GM12891 (cell line): Measurements from ENCODE around the gene KRTAP4-3. TPM values are rescaled to one million over a fixed set of nuclear protein-coding genes. Genes with fewer than 3 reads are reported as not detected.
"Not testable (repeated sequence)": the region's sequence is repeated elsewhere in the genome, so short reads cannot be mapped to it uniquely, and the experiment has no call there.

ENCODE experiments used
- DNase-seq: peaks from one replicate; pipeline ENCODE4 v3.0.0; 2011; ENCODE audit warnings: low spot score; ENCODE audit not compliant: insufficient read length
- FAIRE-seq: peaks from 2 replicates; lab custom pipeline; 2011; peaks lifted over from hg19 to GRCh38; lab: Jason Lieb, UNC
- PAX5 ChIP-seq: IDR thresholded peaks from 2 replicates; pipeline ENCODE4 v1.6.1; 2011; ENCODE audit warnings: low read length, moderate library complexity, mild to moderate bottlenecking; ENCODE audit not compliant: insufficient read depth, severe bottlenecking
- POLR2A ChIP-seq: IDR thresholded peaks from 2 replicates; pipeline ENCODE4 v1.6.1; 2011; ENCODE audit warnings: low read depth, low read length, control low read depth
- POLR2AphosphoS5 ChIP-seq: IDR thresholded peaks from 2 replicates; pipeline ENCODE4 v1.6.1; 2011; ENCODE audit warnings: low read depth, low read length, control low read depth
- POU2F2 ChIP-seq: IDR thresholded peaks from 2 replicates; pipeline ENCODE4 v1.6.1; 2011; ENCODE audit warnings: low read depth, mild to moderate bottlenecking, control low read depth, low read length, moderate library complexity
- SPI1 ChIP-seq: IDR thresholded peaks from 2 replicates; pipeline ENCODE4 v1.6.1; 2011; ENCODE audit warnings: low read depth, low read length, control low read depth
- TAF1 ChIP-seq: IDR thresholded peaks from 2 replicates; pipeline ENCODE4 v1.6.1; 2011; ENCODE audit warnings: low read depth, low read length, control low read depth
- polyA plus RNA-seq: library from polyadenylated mRNA; unstranded; fragments of >200 nt; gene quantifications from one replicate; pipeline ENCODE4 v1.2.1, GENCODE V29; 2012; ENCODE audit warnings: low read depth, missing spikeins, inconsistent platforms; ENCODE audit not compliant: missing spikeins

Gene KRTAP4-3
- polyA plus RNA-seq = not detected

DNA sequence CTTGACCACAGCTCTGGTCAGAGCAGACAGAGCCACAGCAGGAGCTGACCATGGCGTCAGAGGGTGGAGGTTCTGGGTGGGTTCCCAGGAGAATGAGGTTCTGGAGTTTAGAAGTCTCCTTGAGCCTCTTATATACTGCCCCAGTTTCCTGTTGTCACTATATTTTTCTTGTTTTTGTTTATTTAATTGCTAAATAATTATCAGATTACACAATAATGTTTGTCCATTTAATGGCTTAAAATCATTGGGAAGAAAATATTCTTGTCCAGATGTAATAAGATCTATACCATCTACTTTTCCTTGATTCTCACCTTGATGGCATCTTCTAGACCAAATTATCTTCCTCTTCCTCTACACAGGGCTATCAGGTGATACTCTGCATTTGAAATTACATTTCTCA, at the start of gene KRTAP4-3:
Gene KRTAP4-3 (minus strand): TSS at position 101 of the 400 bp plus-strand sequence. CDS start 49 bp downstream, at position 52.
- DNase-seq = no peak
- no peak for FAIRE-seq
- no peak for TF ChIP-seq POLR2AphosphoS5
- no peak for TF ChIP-seq POLR2A
- TF ChIP-seq TAF1 = no peak
- no peak for TF ChIP-seq PAX5
- TF ChIP-seq POU2F2 = no peak
- TF ChIP-seq SPI1 = no peak

DNA sequence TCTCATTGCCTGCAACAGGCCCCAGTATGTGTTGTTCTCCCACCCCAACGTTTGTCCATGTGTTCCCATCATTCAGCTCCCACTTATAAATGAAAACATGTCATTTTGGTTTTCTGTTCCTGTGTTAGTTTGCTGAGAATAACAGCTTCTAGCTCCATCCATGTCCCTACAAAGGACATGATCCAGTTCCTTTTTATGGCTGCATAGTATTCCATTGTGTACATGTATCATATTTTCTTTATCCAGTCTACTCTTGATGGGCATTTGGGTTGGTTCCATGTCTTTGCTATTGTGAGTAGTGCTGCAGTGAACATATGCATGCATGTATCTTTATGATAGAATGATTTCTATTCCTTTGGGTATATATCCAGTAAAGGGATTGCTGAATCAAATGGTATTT, 47.7 kb upstream of the KRTAP4-3 start:
- FAIRE-seq = no peak
- TF ChIP-seq TAF1 = no peak
- no peak for TF ChIP-seq PAX5
- no peak for TF ChIP-seq POU2F2
- no peak for TF ChIP-seq SPI1
- no peak for TF ChIP-seq POLR2A
- no peak for TF ChIP-seq POLR2AphosphoS5

DNA sequence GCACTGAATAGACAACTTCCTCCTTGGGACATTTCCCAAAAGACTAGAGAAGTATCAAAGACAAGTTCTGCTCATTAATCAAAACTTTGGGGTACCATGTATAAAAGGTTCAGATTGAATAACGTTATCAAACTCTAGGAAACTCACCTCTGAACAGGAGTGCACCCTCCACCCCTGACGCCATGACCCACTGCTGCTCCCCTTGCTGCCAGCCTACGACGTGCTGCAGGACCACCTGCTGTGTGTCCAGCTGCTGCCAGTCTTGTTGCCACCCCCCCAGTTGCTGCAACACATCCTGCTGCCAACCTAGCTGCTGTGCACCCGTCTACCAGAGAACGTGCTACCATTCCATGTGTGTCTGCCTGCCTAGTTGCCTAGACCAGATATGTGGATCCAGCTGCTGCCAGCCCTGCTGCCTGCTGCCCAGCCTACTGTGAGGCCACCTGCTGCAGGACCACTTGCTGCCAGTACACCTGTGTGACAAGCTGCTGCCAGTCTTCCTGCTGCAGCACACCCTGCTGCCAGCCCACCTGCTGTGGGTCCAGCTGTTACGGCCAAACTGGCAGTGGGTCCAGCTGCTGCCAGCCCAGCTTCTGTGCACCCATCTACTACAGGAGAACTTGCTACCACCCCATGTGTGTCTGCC, 44.6 kb upstream of the KRTAP4-3 start:
- DNase-seq = no peak
- no peak for FAIRE-seq
- TF ChIP-seq TAF1 (no peak), POLR2A (no peak), SPI1 (no peak), PAX5 (no peak), POU2F2 (no peak), POLR2AphosphoS5 (no peak)

More for the DNA sequence above, 47.7 kb upstream of the KRTAP4-3 start:
- no peak for DNase-seq

DNA sequence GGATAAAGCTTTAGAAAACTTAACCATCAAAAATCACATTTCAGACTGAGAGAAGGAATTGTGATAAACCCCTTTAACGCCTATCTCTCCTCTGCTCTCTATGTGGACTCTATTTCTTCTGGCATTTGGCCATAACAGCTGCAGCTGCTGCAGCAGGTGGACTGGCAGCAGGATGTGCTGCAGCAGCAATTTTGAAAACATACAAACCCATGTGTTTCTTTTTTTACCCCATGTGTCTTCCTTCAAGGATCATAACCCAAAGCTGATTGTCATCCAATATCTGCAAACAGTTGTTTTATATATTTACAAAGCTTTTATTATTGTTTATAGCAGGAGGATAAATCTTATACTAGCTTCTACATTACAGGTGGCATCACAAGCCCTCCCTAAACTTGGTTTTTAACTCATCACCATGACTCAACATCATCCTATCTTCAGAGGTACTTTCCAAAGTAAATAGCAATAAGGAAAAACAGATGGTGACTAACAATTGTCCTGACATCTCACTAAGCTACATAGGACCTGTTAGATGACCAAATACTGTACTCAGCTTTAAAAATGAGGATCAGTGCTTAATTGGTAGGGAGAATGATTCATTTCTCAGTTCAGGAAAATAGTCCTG, 43.9 kb upstream of the KRTAP4-3 start:
- TF ChIP-seq TAF1 (no peak), SPI1 (no peak), POLR2AphosphoS5 (no peak), POLR2A (no peak), PAX5 (no peak), POU2F2 (no peak)
- DNase-seq (no peak), FAIRE-seq (no peak)

DNA sequence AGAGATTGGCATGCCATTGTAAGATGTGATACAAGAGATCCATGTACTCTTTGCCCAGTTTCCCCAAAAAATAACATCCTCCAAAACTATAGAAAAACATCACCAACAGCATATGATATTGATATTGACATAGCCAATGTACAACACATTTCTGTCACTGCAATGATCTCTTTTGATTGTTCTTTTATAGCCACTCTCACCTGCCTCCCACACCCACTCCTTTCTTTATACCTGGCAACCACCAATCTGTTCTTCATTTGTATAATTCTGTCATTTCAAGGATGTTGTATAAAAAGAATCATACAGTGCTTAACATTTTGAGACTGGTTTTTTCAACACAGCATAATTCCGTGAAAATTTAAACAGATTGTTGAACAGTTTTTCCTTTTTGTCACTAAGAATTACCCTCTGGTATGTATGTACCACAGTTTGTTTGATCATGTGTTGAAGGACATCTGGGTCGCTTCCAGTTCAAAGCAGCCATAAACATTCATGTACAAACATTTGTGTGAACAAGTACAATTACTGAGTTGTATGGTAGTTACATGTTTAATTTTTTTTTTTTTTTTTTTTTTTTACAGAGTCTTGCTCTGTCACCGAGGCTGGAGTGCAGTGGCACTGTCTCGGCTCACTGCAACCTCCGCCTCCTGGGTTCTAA, 31.5 kb upstream of the KRTAP4-3 start:
- FAIRE-seq = no peak
- TF ChIP-seq SPI1 = no peak
- no peak for TF ChIP-seq POU2F2
- no peak for TF ChIP-seq TAF1
- no peak for TF ChIP-seq PAX5
- no peak for TF ChIP-seq POLR2A
- no peak for TF ChIP-seq POLR2AphosphoS5
- no peak for DNase-seq

DNA sequence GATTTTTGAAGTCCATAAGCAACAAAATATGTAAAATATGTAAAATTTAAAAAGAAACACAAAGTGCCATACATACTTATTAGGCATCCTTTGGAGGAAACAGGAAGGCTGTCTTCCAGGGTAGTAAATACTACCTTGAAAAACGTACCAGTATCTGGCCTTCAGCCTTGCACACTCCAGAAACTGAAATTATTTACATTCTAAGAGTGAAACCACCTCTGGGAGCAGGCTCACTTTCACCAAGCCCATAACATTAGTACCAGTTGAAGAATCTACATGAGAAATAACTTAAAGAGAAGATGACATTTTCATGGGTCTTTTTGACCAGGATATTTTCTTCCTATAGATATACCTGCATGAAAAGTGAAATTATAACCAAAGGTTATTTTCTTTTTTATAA, 28.0 kb upstream of the KRTAP4-3 start:
- TF ChIP-seq PAX5 (no peak), POLR2A (no peak), POU2F2 (no peak), POLR2AphosphoS5 (no peak), SPI1 (no peak), TAF1 (no peak)
- FAIRE-seq = no peak
- DNase-seq = no peak

DNA sequence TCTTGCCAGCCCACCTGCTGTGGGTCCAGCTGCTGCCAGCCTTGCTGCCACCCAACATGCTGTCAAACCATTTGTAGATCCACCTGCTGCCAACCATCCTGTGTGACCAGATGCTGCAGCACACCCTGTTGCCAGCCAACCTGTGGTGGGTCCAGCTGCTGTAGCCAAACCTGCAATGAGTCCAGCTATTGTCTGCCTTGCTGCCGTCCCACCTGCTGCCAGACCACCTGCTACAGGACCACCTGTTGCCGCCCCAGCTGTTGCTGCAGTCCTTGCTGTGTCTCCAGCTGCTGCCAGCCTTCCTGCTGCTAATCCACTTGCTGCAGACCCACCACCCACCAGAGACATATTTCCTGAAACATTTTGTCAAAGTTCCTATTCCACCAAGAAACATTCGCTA, 22.3 kb upstream of the KRTAP4-3 start:
- TF ChIP-seq SPI1 (no peak), POLR2AphosphoS5 (no peak), TAF1 (no peak), POU2F2 (no peak), POLR2A (no peak), PAX5 (no peak)
- FAIRE-seq (no peak), DNase-seq (no peak)

DNA sequence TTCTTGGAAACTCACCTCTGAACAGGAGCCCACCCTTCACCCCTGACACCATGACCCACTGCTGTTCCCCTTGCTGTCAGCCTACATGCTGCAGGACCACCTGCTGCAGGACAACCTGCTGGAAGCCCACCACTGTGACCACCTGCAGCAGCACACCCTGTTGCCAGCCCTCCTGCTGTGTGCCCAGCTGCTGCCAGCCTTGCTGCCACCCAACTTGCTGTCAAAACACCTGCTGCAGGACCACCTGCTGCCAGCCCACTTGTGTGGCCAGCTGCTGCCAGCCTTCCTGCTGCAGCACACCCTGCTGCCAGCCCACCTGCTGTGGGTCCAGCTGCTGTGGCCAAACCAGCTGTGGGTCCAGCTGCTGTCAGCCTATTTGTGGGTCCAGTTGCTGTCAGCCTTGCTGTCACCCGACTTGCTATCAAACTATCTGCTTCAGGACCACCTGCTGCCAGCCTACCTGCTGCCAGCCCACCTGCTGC, 21.9 kb upstream of the KRTAP4-3 start, which contains the start of gene KRTAP9-1:
Gene KRTAP9-1 (plus strand): TSS at position 51 of the 482 bp plus-strand sequence. CDS start 0 bp downstream, at position 51.
- FAIRE-seq, DNase-seq: not testable (repeated sequence)

DNA sequence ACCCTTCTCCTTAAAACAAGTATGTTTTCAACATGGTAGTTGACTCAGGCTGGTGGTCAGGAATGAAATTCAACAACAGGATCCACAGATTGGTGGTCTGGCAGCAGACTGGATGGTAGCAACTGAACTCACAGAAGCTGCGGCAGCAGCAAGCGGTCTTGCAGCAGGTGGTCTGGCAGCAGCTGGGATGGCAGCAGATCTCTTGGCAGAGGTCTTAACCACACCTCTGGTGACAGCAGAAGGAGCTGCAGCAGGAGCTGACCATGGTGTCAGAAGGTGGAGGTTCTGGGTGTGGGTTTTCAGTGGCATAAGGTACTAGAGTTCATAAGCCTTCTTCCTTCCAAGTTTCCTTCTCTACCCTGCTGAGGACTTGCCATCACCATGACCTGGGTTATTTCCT, 18.9 kb upstream of the KRTAP4-3 start:
- DNase-seq (no peak), FAIRE-seq (no peak)
- TF ChIP-seq POLR2A (no peak), SPI1 (no peak), PAX5 (no peak), POU2F2 (no peak), POLR2AphosphoS5 (no peak), TAF1 (no peak)
